ENCODE measurements around the gene LIMD2.

The LIMD2 gene

GRCh38 chr17:63700528-63701455 lies 867 bp upstream of the LIMD2 start:
- DNase-seq, result peak; percentile 66 to 69

- DNase-seq, result peak; percentile 95 to 97
Measured at GRCh38 chr17:63698886-63699637, 863 bp downstream of the LIMD2 start.

GRCh38 chr17:63698381-63698885 lies 1.5 kb downstream of the LIMD2 start:
- no peak for DNase-seq

GRCh38 chr17:63697341-63698286 lies 2.3 kb downstream of the LIMD2 start:
- peak; percentile 94 for DNase-seq

GRCh38 chr17:63696381-63696961 lies 3.5 kb downstream of the LIMD2 start:
- DNase-seq, result peak; percentile 73 to 78

GRCh38 chr17:63695889-63696288 lies 4.0 kb downstream of the LIMD2 start:
- no peak for DNase-seq

- DNase-seq, result no peak
Measured at GRCh38 chr17:63694950-63695773, 4.8 kb downstream of the LIMD2 start.

GRCh38 chr17:63694229-63694949 lies 5.5 kb downstream of the LIMD2 start:
- peak in 1 of 2 experiments; percentile 29 for DNase-seq

- DNase-seq, result no peak
Measured at GRCh38 chr17:63693411-63694113, 6.4 kb downstream of the LIMD2 start.

- no peak for DNase-seq
Measured at GRCh38 chr17:63692195-63692816, 7.6 kb downstream of the LIMD2 start.

GRCh38 chr17:63689479-63689878 lies 10.4 kb downstream of the LIMD2 start:
- no peak for DNase-seq

- DNase-seq, result no peak
Measured at GRCh38 chr17:63688396-63689020, 11.4 kb downstream of the LIMD2 start.

- no peak for DNase-seq
Measured at GRCh38 chr17:63686138-63686685, 13.7 kb downstream of the LIMD2 start.

GRCh38 chr17:63685578-63685977 lies 14.3 kb downstream of the LIMD2 start:
- DNase-seq, result no peak

GRCh38 chr17:63685041-63685440 lies 14.9 kb downstream of the LIMD2 start:
- DNase-seq, result no peak

GRCh38 chr17:63682981-63683380 lies 16.9 kb downstream of the LIMD2 start:
- DNase-seq, result no peak

- peak; percentile 89 for DNase-seq
Measured at GRCh38 chr17:63682441-63682840, 17.5 kb downstream of the LIMD2 start.

- no peak for DNase-seq
Measured at GRCh38 chr17:63681530-63681929, 18.4 kb downstream of the LIMD2 start.

- no peak for DNase-seq
Measured at GRCh38 chr17:63680700-63681099, 19.2 kb downstream of the LIMD2 start.

All from Kasumi-1 (cell line).